ENCODE measurements around the gene TOR1AIP2. TPM values are rescaled to one million over a fixed set of nuclear protein-coding genes. Genes with fewer than 3 reads are reported as not detected.

Gene TOR1AIP2
- total RNA-seq, 1 experiment from 2014 or later, result 73.9 TPM

- no peak overlapping the region for H2BK20ac ChIP-seq (ENCODE audit: low read depth, low read length, poor library complexity, severe bottlenecking)
- H3K27ac Mint-ChIP-seq, result no peak overlapping the region
- H4K5ac ChIP-seq (ENCODE audit: insufficient read length, low read depth, low read length), result no peak overlapping the region
- H3K79me1 ChIP-seq (ENCODE audit: insufficient read depth, low read depth, low read length, poor library complexity, severe bottlenecking), result no peaks in the 10 kb centered on the region
- H3T11ph ChIP-seq (ENCODE audit: low read length), result no peak overlapping the region
- peaks cover 14 to 46% (median 35%) of the 10 kb centered on the region in 3 experiments; a peak in 6 of 7 replicates for H3K36me3 Mint-ChIP-seq (ENCODE audit: insufficient read depth in 1 of 3, low read depth in 3 of 3)
- no peak overlapping the region for H2BK15ac ChIP-seq (ENCODE audit: low read depth, low read length)
- no peak overlapping the region for H2BK12ac ChIP-seq (ENCODE audit: insufficient read length, low read depth, low read length)
- no peak overlapping the region for H3K56ac ChIP-seq (ENCODE audit: insufficient read length, low read depth, low read length)
- no peaks in the 10 kb centered on the region for H3K27me3 ChIP-seq (ENCODE audit: insufficient read depth, low read length)
- no peak overlapping the region for H3K18ac ChIP-seq (ENCODE audit: insufficient read length, low read depth, low read length)
- no peak overlapping the region for H3K4me3 Mint-ChIP-seq
- TF ChIP-seq CTCF (conservative IDR thresholded peaks at IDR 0.05), result no peak
- H2BK120ac ChIP-seq (ENCODE audit: low read depth, low read length, poor library complexity, severe bottlenecking), result no peak overlapping the region
- WGBS (ENCODE audit: extremely low coverage, insufficient read length, low lambda C conversion rate), result no CpG with 5 or more reads among the region's 1 CpG
- no peaks in the 10 kb centered on the region for H3K9me3 ChIP-seq (ENCODE audit: control insufficient read depth, low read depth, low read length)
- H3K23me2 ChIP-seq (ENCODE audit: insufficient read length, low read depth, low read length, poor library complexity, severe bottlenecking), result no peaks in the 10 kb centered on the region
- H3K23ac ChIP-seq (ENCODE audit: insufficient read length, low read depth, low read length), result no peak overlapping the region
- H4K91ac ChIP-seq (ENCODE audit: insufficient read length, low read depth, low read length), result no peak overlapping the region
- H2AFZ ChIP-seq (ENCODE audit: low read length), result no peak overlapping the region
- H3K9me3 Mint-ChIP-seq, result no peaks in the 10 kb centered on the region
- H3K4me1 ChIP-seq (ENCODE audit: insufficient read depth, low read length), result no peaks in the 10 kb centered on the region
- H2BK5ac ChIP-seq (ENCODE audit: insufficient read length, low read length), result no peak overlapping the region
- no peaks in the 10 kb centered on the region for H3K79me2 ChIP-seq (ENCODE audit: insufficient read depth, low read length)
- no peaks in the 10 kb centered on the region for H3K4me1 Mint-ChIP-seq
- no peak overlapping the region for H3K27ac ChIP-seq (ENCODE audit: insufficient read length, low read depth, low read length)
- no peak overlapping the region for H3K9ac ChIP-seq (ENCODE audit: extremely low read depth, insufficient read length, low read length)
- no peak overlapping the region for H3K14ac ChIP-seq (ENCODE audit: insufficient read depth, low read length)
- no peak overlapping the region for H2AK5ac ChIP-seq (ENCODE audit: insufficient read length, low read length)
- H3K4ac ChIP-seq (ENCODE audit: low read depth, low read length), result no peak overlapping the region
- DNase-seq, result no peak
- no peak overlapping the region for H4K8ac ChIP-seq (replicated peaks; ENCODE audit: insufficient read length, low read depth, low read length)
- H3K27me3 Mint-ChIP-seq (ENCODE audit: low read depth), result no peaks in the 10 kb centered on the region
- no peak overlapping the region for H3K4me2 ChIP-seq (ENCODE audit: insufficient read depth, insufficient read length, low read length)
- H4K20me1 ChIP-seq (ENCODE audit: control insufficient read depth, insufficient read depth, insufficient read length), result no peaks in the 10 kb centered on the region
Observed at GRCh38 chr1:179910934-179911333, 33.3 kb upstream of the TOR1AIP2 start.

All from H9 (cell line).